ENCODE measurements around the gene SLAMF9. TPM values are rescaled to one million over a fixed set of nuclear protein-coding genes. Genes with fewer than 3 reads are reported as not detected.

The SLAMF9 gene
- total RNA-seq, 2 experiments from 2014 or later = not detected

DNA sequence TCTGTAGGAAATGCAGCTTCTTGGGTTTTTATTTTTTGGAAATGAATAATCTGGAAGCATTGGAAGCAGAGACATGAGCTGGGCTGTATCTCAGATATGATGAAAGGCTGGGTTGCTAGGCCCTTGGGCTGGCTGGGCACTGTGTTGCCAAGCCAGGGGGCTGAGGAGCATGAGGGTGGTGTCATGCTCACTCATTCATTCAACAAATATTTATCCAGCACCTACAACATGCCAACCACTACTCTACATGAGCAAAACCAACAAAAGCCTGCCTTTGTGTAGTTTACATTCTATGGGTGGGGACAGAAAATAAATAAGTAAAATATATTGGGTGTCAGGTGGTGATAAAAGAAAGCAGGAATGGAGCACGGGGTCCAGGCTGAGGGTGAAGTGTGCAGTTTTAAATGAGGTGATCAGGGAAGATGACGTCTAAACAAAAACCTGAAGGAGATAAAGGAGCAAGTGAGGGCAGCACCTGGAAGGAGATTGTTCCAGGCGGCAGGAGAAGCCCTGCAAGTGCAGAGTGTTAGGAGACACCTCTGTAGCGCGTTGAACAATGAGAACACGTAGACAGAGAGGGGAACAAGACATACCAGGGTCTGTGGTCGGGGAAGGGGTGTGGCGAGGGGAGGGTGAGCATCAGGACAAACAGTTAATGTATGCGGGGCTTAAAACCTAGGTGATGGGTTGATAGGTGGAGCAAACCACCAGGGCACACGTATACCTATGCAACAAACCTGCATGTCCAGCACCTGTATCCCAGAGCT is 39.6 kb downstream of the SLAMF9 start:
- peaks cover 21% of the 10 kb centered on the region for H3K4me1 ChIP-seq (ENCODE audit: insufficient read depth, low read length, poor library complexity, severe bottlenecking)
- CTCF ChIA-PET (ENCODE audit: unreplicated experiment) = no interaction called here

DNA sequence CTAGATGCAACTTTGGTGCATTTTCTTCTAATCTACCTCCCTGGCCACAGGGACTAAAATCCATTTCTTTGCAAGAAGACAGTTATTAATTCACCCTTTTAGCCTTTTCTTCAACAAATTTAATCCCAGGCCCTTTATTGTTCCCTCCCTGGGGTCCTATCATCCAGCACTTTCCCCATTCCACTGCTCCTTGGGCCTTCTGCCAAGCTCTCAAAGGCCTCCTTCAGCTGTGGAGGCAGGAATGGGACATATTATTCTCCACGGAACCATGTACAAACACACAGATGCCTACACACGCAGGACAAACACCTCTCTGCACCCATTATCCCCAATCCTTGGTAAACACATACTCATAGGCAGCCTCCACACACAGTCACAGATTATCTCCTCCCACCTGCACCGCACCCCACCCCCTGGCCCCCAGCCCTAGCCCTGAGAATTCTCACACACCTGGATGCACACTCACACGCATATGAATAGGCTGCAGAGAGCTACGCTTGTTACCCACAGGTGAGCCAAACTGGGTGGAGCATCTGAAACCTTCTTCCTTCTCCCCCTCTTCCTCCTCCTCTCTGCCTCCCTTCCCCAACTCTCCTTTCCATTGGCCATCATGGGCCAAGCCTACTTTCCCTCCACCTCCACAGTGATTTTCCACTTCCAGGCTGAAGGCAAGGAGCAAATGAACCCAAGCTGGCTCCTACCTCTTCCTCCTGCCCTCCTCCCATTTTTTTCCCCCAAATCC is 40.4 kb downstream of the SLAMF9 start:
- no peak overlapping the region for H2AFZ ChIP-seq (ENCODE audit: low read length)
- POLR2A ChIA-PET = no interaction called here
- CTCF ChIA-PET (ENCODE audit: unreplicated experiment) = no interaction called here
- peaks cover 21% of the 10 kb centered on the region for H3K4me1 ChIP-seq (ENCODE audit: insufficient read depth, low read length, poor library complexity, severe bottlenecking)
- no peaks in the 10 kb centered on the region for H4K20me1 ChIP-seq (ENCODE audit: insufficient read depth, low read length)
- no peaks in the 10 kb centered on the region for H3K9me3 ChIP-seq (ENCODE audit: low read length)
- TF ChIP-seq, protein P1, sequence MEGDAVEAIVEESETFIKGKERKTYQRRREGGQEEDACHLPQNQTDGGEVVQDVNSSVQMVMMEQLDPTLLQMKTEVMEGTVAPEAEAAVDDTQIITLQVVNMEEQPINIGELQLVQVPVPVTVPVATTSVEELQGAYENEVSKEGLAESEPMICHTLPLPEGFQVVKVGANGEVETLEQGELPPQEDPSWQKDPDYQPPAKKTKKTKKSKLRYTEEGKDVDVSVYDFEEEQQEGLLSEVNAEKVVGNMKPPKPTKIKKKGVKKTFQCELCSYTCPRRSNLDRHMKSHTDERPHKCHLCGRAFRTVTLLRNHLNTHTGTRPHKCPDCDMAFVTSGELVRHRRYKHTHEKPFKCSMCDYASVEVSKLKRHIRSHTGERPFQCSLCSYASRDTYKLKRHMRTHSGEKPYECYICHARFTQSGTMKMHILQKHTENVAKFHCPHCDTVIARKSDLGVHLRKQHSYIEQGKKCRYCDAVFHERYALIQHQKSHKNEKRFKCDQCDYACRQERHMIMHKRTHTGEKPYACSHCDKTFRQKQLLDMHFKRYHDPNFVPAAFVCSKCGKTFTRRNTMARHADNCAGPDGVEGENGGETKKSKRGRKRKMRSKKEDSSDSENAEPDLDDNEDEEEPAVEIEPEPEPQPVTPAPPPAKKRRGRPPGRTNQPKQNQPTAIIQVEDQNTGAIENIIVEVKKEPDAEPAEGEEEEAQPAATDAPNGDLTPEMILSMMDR (conservative IDR thresholded peaks at IDR 0.05; ENCODE audit: low read length) = no peak
- no peak for TF ChIP-seq EZH2phosphoT487 (IDR thresholded peaks at IDR 0.05; ENCODE audit: borderline replicate concordance, low read depth, low read length)
- H3K27ac ChIP-seq (ENCODE audit: low read depth, low read length, poor library complexity, severe bottlenecking) = no peak overlapping the region
- no peak for DNase-seq (ENCODE audit: low spot score)
- peaks cover 24% of the 10 kb centered on the region for H3K36me3 ChIP-seq (ENCODE audit: insufficient read depth, low read length)
- no peak overlapping the region for H3K4me2 ChIP-seq (ENCODE audit: low read length)
- BruUV-seq (replicated peaks) = no TSS peak
- no peaks in the 10 kb centered on the region for H3K9me2 ChIP-seq (ENCODE audit: insufficient read depth, low read length)
- H3K4me3 ChIP-seq (ENCODE audit: low read depth, low read length, poor library complexity, severe bottlenecking) = no peak overlapping the region
- intact Hi-C loops (cut with micrococcal nuclease; ENCODE audit: unreplicated experiment) = no loop called here
- no peaks in the 10 kb centered on the region for H3K79me2 ChIP-seq (ENCODE audit: insufficient read depth, low read depth, low read length)

More for the DNA sequence above, 39.6 kb downstream of the SLAMF9 start:
- no peaks in the 10 kb centered on the region for H3K79me2 ChIP-seq (ENCODE audit: insufficient read depth, low read depth, low read length)
- no peaks in the 10 kb centered on the region for H3K9me3 ChIP-seq (ENCODE audit: low read length)
- no peak overlapping the region for H3K4me3 ChIP-seq (ENCODE audit: low read depth, low read length, poor library complexity, severe bottlenecking)
- intact Hi-C loops (cut with micrococcal nuclease; ENCODE audit: unreplicated experiment) = no loop called here
- no peak for TF ChIP-seq EZH2phosphoT487 (IDR thresholded peaks at IDR 0.05; ENCODE audit: borderline replicate concordance, low read depth, low read length)
- DNase-seq (ENCODE audit: low spot score) = no peak
- no peak overlapping the region for H3K27ac ChIP-seq (ENCODE audit: low read depth, low read length, poor library complexity, severe bottlenecking)
- POLR2A ChIA-PET = interaction anchor here (0.6 kb wide), 1 partner anchor 98 kb away, joined by 3 read pairs; no protein-coding TSS in a partner anchor
- no peaks in the 10 kb centered on the region for H4K20me1 ChIP-seq (ENCODE audit: insufficient read depth, low read length)
- H3K36me3 ChIP-seq (ENCODE audit: insufficient read depth, low read length) = peaks cover 32% of the 10 kb centered on the region
- BruUV-seq (replicated peaks) = no TSS peak
- no peak overlapping the region for H3K4me2 ChIP-seq (ENCODE audit: low read length)
- H3K9me2 ChIP-seq (ENCODE audit: insufficient read depth, low read length) = no peaks in the 10 kb centered on the region
- no peak overlapping the region for H2AFZ ChIP-seq (ENCODE audit: low read length)

DNA sequence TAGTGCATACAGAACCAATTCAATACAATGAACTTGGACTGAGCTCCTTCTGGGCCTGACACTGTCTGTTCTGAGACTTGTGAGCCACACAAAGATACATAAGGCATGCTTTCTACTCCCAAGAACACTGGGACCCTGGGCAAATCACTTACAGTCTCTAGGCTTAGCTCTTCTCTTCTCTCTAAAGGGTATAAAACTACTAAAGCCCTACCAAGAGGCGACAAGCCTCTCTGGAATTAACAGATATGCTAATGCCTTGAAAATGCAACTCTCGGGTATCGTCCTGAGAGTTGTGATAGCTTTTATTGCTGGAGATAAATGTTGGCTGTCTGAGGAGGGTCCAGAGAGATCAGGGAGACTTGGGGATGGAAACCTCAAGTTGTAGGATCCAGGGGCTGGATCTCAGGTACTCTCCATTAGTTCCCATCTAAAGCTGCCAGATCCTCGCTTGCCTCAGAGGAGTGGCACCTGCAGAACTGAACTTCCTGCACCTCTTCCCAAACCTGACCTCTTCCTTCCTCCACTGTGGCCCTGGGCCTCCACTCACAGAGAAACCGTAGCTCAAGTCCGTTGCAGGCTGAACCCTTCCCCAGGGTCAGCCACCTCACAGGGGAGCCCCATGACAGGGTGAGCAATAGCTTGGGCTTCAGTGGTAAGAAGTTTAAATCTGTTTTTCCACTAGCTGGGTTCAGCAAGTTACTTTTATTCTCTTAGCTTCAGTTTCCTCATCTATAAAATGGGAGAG is 42.5 kb downstream of the SLAMF9 start:
- peak overlapping the region; percentile 3; the same call in 1 of the 2 replicates for H3K4me2 ChIP-seq (ENCODE audit: low read length)
- H4K20me1 ChIP-seq (ENCODE audit: insufficient read depth, low read length) = no peaks in the 10 kb centered on the region
- H3K27ac ChIP-seq (ENCODE audit: low read depth, low read length, poor library complexity, severe bottlenecking) = no peak overlapping the region
- H3K79me2 ChIP-seq (ENCODE audit: insufficient read depth, low read depth, low read length) = no peaks in the 10 kb centered on the region
- intact Hi-C loops (cut with micrococcal nuclease; ENCODE audit: unreplicated experiment) = no loop called here
- peaks cover 7% of the 10 kb centered on the region; the same call in 1 of the 2 replicates for H3K36me3 ChIP-seq (ENCODE audit: insufficient read depth, low read length)
- no peaks in the 10 kb centered on the region for H3K9me3 ChIP-seq (ENCODE audit: low read length)
- no peak overlapping the region for H3K4me3 ChIP-seq (ENCODE audit: low read depth, low read length, poor library complexity, severe bottlenecking)
- DNase-seq (ENCODE audit: low spot score) = no peak
- ChIA-PET CTCF (ENCODE audit: unreplicated experiment) (interaction anchor here (0.6 kb wide), 1 partner anchor 46 kb away, joined by 3 read pairs; no protein-coding TSS in a partner anchor), POLR2A (interaction anchor here (0.7 to 1.5 kb wide), 3 partner anchors 11 to 35 kb away, joined by 3 read pairs; no protein-coding TSS in a partner anchor)
- H2AFZ ChIP-seq (ENCODE audit: low read length) = peak overlapping the region; percentile 71; the same call in 1 of the 2 replicates
- no peak for TF ChIP-seq EZH2phosphoT487 (IDR thresholded peaks at IDR 0.05; ENCODE audit: borderline replicate concordance, low read depth, low read length)
- TF ChIP-seq, protein P1 (conservative IDR thresholded peaks at IDR 0.05; ENCODE audit: low read length) = no peak
- no peaks in the 10 kb centered on the region for H3K9me2 ChIP-seq (ENCODE audit: insufficient read depth, low read length)
- no TSS peak for BruUV-seq (replicated peaks)
- peaks cover 21% of the 10 kb centered on the region for H3K4me1 ChIP-seq (ENCODE audit: insufficient read depth, low read length, poor library complexity, severe bottlenecking)

Measured in OCI-LY7 (cell line).